HG02642 (cell line): Measurements from ENCODE around the gene GIPC1.
A peak's percentile ranks its signal among the peaks of the same experiment; 100 is the strongest.

Source experiments
- ATAC-seq: cut with Tn5 transposase; IDR thresholded peaks from one replicate; pipeline ENCODE4 v1.9.1; 2021; ENCODE audit warnings: mild to moderate bottlenecking; ENCODE audit not compliant: unreplicated experiment, poor library complexity

Gene GIPC1

GRCh38 chr19:14441041-14441938, 54.6 kb downstream of the GIPC1 start:
- no peak for ATAC-seq

- ATAC-seq = peak; percentile 92
These were observed 55.9 kb downstream of the GIPC1 start for GRCh38 chr19:14440049-14440448.

DNA sequence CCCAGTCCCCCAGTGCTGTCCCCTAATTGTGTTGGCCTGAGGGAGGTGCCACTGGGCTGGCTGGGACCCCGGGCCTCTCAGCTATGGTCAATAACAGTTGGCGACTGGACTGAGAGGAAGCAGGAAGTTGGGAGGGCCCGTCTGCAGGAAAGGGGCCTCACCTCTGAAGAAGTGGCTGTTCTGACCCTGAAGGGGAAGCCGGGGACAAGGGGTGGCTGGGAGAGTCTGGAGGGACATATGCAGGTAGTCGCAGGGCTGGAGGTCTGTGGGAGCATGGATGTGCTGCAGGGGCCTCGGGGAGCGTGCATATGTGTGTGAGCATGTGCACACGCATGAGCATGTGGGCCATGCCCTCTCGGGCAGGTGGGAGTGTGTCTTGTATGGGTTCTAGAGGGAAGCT, 56.9 kb downstream of the GIPC1 start:
- ATAC-seq = no peak

GRCh38 chr19:14437578-14438140, 58.3 kb downstream of the GIPC1 start:
- ATAC-seq = no peak

DNA sequence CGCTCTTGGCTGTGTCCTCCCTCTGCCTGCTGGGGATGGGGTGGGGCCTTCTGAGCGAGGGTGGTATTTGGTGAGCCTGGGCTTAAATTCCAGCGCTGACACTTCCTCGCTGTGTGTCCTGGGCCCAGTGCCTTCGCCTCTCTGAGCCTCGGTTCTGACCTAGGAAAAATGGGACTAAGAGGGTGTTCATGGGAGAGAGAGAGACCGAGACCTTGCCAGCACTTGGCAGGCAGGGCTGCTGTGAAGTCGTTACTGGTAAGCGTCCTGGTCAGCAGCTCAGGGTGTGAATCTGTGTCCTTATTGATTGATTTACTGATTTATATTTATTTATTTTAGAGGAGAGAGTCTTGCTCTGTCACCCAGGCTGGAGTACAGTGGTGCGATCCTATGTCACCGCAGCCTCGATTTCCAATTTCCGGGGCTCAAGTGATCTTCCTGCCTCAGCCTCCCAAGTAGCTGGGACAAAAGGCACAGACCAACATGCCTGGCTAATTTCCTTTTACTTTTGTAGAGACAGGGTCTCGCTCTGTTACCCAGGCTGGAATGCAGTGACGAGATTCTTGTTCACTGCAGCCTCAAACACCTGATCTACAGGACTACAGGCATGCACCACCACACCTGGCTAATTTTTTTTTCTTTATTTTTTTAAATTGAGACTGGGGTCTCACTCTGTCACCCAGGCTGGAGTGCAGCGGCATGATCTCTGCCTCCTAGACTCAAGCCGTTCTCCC, 60.4 kb downstream of the GIPC1 start:
- ATAC-seq = no peak

GRCh38 chr19:14434543-14435319, 61.2 kb downstream of the GIPC1 start:
- no peak for ATAC-seq

- peak; percentile 26 for ATAC-seq
These were observed 62.1 kb downstream of the GIPC1 start for GRCh38 chr19:14433554-14434501.

DNA sequence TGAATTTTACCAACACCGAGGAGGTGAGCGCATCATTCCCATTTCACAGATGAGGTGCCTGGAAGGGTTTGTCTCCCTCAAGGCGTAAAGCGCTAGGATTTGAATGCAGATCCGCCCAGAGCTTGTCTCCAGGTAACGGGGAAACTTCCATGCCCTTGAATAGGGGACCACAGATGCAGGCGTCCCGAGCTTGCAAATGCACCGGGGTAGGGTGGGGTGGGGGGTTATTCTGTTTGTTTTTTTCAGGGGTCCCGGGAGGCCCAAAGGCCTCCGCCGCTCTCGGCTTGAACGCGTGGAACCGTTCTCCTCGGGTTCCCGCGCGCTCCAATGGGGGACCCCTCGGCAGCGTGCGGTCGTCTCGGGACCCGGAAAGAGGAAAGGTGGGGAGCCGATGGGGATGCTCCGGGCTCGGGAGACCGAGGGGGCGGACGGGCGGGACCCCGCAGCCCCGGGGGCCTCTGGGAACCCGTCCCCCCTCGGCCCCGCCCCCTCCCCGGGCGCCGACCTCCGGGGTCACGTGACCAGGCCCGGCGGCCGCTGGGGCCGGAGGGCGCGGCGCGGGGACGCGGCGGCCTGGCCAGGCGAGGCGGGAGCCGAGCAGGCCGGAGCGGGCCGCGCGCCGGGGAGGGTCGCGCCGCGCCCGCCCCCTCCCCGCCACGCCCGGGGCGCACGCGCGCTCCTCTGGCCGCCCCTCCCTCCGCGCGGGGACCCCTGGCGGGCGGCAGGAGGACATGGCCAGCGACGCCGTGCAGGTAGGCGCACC, 63.0 kb downstream of the GIPC1 start, which contains the start of gene PKN1:
PKN1 (plus strand) TSS at position 516 of the 763 bp plus-strand sequence; CDS start at position 732, 216 bp downstream.
- peak; percentile 55 for ATAC-seq

DNA sequence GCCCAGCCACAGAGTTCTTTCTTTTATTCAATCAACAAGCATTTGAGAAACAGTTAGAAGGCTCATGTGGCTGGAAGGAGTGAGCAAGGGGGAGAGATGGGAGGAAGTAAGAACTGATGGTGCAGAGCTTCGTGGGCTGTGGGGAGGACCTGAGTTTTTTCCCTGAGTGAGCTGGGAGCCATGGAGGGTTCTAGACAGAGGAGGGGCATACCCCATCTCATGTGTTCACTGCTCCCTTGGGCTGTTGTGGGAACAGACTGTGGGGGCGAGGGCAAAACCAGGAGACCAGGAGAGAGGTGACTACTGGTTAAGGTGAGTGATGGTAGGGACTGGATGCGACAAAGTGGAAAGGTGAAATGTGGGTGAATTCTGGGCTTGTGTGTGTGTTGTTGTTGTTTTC, 65.2 kb downstream of the GIPC1 start:
- ATAC-seq = no peak

DNA sequence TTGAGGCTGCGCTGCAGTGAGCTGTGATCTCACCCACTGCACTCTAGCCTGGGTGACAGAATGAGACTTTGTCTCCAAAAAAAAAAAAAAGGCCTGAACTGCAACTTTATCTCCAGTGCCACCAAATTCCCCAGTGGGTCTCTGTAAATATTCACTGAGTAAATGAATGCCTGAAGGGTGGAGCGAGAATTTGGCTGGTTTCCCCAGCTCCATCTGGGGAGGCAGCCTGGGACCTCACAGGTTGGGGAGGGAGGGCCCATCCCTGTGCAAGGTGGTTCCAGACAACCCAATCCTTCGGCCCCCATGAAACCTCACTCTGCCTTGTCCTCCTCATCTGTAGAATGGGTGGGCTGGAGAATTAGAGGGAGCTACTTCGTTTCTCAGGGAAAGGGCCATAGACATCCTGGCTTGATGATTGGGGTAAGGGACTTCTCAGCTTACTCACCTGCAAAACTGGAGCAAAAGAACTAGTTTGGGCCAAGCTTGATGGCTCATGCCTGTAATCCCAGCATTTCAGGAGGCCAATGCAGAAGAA, 67.0 kb downstream of the GIPC1 start:
- ATAC-seq = no peak
